ENCODE measurements around the gene SHCBP1L. TPM values are rescaled to one million over a fixed set of nuclear protein-coding genes. Genes with fewer than 3 reads are reported as not detected.

Gene SHCBP1L
- total and polyA plus RNA-seq, 10 donors: not detected

DNA sequence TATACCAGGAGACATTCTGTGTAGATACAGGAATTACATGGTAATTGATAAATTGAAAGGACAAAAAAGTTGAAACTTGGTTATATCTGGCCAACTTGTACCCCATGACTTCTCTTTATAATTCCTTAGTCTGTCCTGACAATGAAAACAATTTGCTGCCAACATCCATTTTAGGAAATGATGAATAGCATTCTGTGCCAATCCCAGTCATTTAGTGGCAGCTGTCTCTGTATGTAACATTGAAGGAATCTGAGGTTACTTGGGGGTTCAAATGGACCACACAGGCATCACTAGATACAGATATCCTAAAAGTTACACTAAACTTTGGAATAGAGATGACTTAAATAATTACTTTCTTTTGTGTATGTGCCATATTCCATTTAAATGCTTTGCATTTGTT, 75.6 kb downstream of the SHCBP1L start:
- DNase-seq: no peak
- no peaks in the 10 kb centered on the region for H3K27me3 ChIP-seq (replicated peaks in 1 of 7)
- H3K36me3 ChIP-seq: peaks cover 4 to 100% (median 100%) of the 10 kb centered on the region in 6 donors
- H3K9me3 ChIP-seq: no peaks in the 10 kb centered on the region
- TF ChIP-seq, protein P1, sequence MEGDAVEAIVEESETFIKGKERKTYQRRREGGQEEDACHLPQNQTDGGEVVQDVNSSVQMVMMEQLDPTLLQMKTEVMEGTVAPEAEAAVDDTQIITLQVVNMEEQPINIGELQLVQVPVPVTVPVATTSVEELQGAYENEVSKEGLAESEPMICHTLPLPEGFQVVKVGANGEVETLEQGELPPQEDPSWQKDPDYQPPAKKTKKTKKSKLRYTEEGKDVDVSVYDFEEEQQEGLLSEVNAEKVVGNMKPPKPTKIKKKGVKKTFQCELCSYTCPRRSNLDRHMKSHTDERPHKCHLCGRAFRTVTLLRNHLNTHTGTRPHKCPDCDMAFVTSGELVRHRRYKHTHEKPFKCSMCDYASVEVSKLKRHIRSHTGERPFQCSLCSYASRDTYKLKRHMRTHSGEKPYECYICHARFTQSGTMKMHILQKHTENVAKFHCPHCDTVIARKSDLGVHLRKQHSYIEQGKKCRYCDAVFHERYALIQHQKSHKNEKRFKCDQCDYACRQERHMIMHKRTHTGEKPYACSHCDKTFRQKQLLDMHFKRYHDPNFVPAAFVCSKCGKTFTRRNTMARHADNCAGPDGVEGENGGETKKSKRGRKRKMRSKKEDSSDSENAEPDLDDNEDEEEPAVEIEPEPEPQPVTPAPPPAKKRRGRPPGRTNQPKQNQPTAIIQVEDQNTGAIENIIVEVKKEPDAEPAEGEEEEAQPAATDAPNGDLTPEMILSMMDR (IDR thresholded peaks at IDR 0.05 in 8 of 11, conservative IDR thresholded peaks at IDR 0.05 in 3 of 11): no peak
- TF ChIP-seq POLR2AphosphoS5 (IDR thresholded peaks at IDR 0.05) (no peak), POLR2A (IDR thresholded peaks at IDR 0.05) (no peak)
- no peak overlapping the region for H3K27ac ChIP-seq
- no peak overlapping the region for H3K4me3 ChIP-seq
- no peaks in the 10 kb centered on the region for H3K4me1 ChIP-seq
- intact Hi-C loops (cut with DNase I; ENCODE audit: low total_unique reads): no loop called here

DNA sequence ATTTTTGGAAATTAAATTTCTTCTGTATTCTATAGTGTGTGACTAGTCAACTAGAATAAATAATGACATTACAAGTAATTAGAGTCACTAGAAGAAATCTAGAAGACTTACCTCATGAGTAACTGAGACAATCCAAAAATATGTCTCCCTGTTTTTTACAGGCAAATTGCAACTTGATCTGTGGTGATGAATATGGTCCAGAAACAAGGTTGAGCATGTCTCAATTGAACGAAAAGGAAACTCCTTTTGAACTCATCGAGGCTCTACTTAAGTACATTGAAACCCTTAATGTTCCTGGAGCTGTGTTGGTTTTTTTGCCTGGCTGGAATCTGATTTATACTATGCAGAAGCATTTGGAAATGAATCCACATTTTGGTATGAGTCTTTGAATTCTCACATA, 77.1 kb downstream of the SHCBP1L start:
- H3K36me3 ChIP-seq: peaks cover 4 to 100% (median 99%) of the 10 kb centered on the region in 6 donors
- intact Hi-C loops (cut with DNase I; ENCODE audit: low total_unique reads): no loop called here
- H3K4me3 ChIP-seq: no peak overlapping the region
- H3K27me3 ChIP-seq (replicated peaks in 1 of 7): no peaks in the 10 kb centered on the region
- WGBS, 5 donors: 92 to 98% (median 93%) methylated on average over 2 of the region's 2 CpGs
- DNase-seq: no peak
- no peak for TF ChIP-seq POLR2A (IDR thresholded peaks at IDR 0.05)
- no peak for TF ChIP-seq POLR2AphosphoS5 (IDR thresholded peaks at IDR 0.05)
- TF ChIP-seq, protein P1 (IDR thresholded peaks at IDR 0.05 in 8 of 11, conservative IDR thresholded peaks at IDR 0.05 in 3 of 11): no peak
- no peak overlapping the region for H3K27ac ChIP-seq
- H3K9me3 ChIP-seq: no peaks in the 10 kb centered on the region
- H3K4me1 ChIP-seq: no peaks in the 10 kb centered on the region

DNA sequence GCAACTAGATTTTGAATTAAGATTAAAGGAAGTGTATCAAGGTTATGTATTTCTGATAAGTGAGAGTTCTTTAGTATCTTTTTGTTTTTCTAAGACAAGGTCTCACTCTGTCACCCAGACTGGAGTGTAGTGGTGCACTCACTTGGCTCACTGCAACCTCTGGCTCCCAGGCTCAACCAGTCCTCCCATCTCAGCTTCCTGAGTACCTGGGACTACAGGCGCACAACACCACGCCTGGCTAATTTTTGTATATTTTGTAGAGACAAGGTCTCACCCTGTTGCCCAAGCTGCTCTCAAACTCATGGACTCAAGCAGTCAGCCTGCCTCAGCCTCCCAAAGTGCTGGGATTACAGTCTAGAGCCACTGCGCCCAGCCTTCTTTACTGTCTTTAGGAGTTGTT, 80.1 kb downstream of the SHCBP1L start:
- no peaks in the 10 kb centered on the region for H3K9me3 ChIP-seq
- no peak overlapping the region for H3K27ac ChIP-seq
- no peak overlapping the region for H3K4me3 ChIP-seq
- TF ChIP-seq POLR2AphosphoS5 (IDR thresholded peaks at IDR 0.05) (peak in 2 of 3 donors; percentile 19 to 21), POLR2A (IDR thresholded peaks at IDR 0.05) (no peak)
- TF ChIP-seq, protein P1 (IDR thresholded peaks at IDR 0.05 in 8 of 11, conservative IDR thresholded peaks at IDR 0.05 in 3 of 11): no peak
- no peaks in the 10 kb centered on the region for H3K27me3 ChIP-seq (replicated peaks in 1 of 7)
- no peaks in the 10 kb centered on the region for H3K4me1 ChIP-seq
- intact Hi-C loops (cut with DNase I; ENCODE audit: low total_unique reads): no loop called here
- no peak for DNase-seq
- peaks cover 4 to 100% (median 95%) of the 10 kb centered on the region in 6 donors for H3K36me3 ChIP-seq
- WGBS, 5 donors: 91 to 99% (median 96%) methylated on average over 3 of the region's 3 CpGs

DNA sequence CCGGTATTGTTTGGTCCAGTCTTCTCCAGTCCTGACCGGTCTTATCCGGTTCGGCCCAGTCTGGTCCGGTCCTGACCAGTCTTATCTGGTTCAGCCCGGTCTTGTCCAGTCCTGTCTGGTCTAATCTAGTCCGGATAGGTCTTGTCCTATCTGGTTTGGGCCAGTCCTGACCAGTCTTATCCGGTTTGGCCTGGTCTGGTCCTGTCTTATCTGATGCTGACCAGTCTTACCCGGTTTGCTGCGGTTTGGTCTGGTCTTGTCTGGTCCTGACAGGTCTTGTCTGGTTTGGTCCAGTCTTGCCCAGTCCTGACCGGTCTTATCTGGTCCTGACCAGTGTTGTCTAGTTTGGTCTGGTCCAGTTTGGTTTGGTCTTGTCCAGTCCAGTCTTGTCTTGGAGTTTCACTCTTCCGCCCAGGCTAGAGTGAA, 83.7 kb downstream of the SHCBP1L start:
- H3K4me3 ChIP-seq: no peak overlapping the region
- H3K4me1 ChIP-seq: no peaks in the 10 kb centered on the region
- 96 to 99% (median 97%) methylated on average over 12 of the region's 12 CpGs for WGBS, 5 donors
- DNase-seq: no peak
- no peaks in the 10 kb centered on the region for H3K9me3 ChIP-seq
- TF ChIP-seq POLR2AphosphoS5 (IDR thresholded peaks at IDR 0.05) (peak in 1 of 3 donors; percentile 9), POLR2A (IDR thresholded peaks at IDR 0.05) (no peak)
- TF ChIP-seq, protein P1 (IDR thresholded peaks at IDR 0.05 in 8 of 11, conservative IDR thresholded peaks at IDR 0.05 in 3 of 11): no peak
- peaks cover 6 to 100% (median 95%) of the 10 kb centered on the region in 6 donors for H3K36me3 ChIP-seq
- H3K27ac ChIP-seq: no peak overlapping the region
- no peaks in the 10 kb centered on the region for H3K27me3 ChIP-seq (replicated peaks in 1 of 7)
- intact Hi-C loops (cut with DNase I; ENCODE audit: low total_unique reads): no loop called here
